H1 (cell line): Measurements from ENCODE around the gene SRRM5. TPM values are rescaled to one million over a fixed set of nuclear protein-coding genes. Genes with fewer than 3 reads are reported as not detected.

Experiments used
- CTCF ChIA-PET: fragments of 300-600 bp; sonication (Branson Sonifier 250); formaldehyde crosslinking; loops from one replicate; lab custom pipeline; 2021; ENCODE audit not compliant: partially characterized antibody; lab: Charles Lee
- POLR2A ChIA-PET: fragments of 300-600 bp; sonication (Branson Sonifier 250); formaldehyde crosslinking; loops from one replicate; lab custom pipeline; 2021; ENCODE audit warnings: inconsistent platforms; ENCODE audit not compliant: partially characterized antibody; lab: Charles Lee
- DNase-seq, 2 experiments: peaks; one replicate each; pipeline versions ENCODE4 v3.0.0 to v3.0.0-alpha.2; 2010 to 2022; ENCODE audit warnings: low spot score in 2 of 2, low read depth in 1 of 2, mixed read lengths in 1 of 2
- FAIRE-seq: peaks from 2 replicates; lab custom pipeline; 2011; peaks lifted over from hg19 to GRCh38; lab: Jason Lieb, UNC
- H2AFZ ChIP-seq: 2 replicates; pipeline ENCODE4 v1.8.1; 2012; ENCODE audit warnings: low read length, inconsistent platforms
- H2AK5ac ChIP-seq: 2 replicates; pipeline ENCODE4 v1.6.1; 2013; ENCODE audit warnings: low read depth, low read length
- H2BK120ac ChIP-seq: replicated peaks from 2 replicates; pipeline ENCODE3; 2013; ENCODE audit warnings: low read depth, low read length, inconsistent platforms
- H2BK12ac ChIP-seq: 2 replicates; pipeline ENCODE4 v1.6.1; 2013; ENCODE audit warnings: low read depth, low read length
- H2BK15ac ChIP-seq: 2 replicates; pipeline ENCODE4 v1.6.1; 2013; ENCODE audit warnings: low read length
- H2BK20ac ChIP-seq: 2 replicates; pipeline ENCODE4 v1.6.1; 2013; ENCODE audit warnings: low read length
- H2BK5ac ChIP-seq: 2 replicates; pipeline ENCODE4 v1.6.1; 2013; ENCODE audit warnings: low read depth, low read length
- H3K14ac ChIP-seq: 2 replicates; pipeline ENCODE4 v1.6.1; 2013; ENCODE audit warnings: inconsistent platforms; ENCODE audit not compliant: insufficient read length
- H3K18ac ChIP-seq: 2 replicates; pipeline ENCODE4 v1.6.1; 2013; ENCODE audit warnings: low read length; ENCODE audit errors: extremely low read depth
- H3K23ac ChIP-seq: 2 replicates; pipeline ENCODE4 v1.6.1; 2013; ENCODE audit warnings: inconsistent platforms; ENCODE audit not compliant: insufficient read length
- H3K23me2 ChIP-seq: 2 replicates; pipeline ENCODE4 v1.6.1; 2013; ENCODE audit warnings: low read depth, low read length
- H3K27ac ChIP-seq: 2 replicates; pipeline ENCODE4 v1.6.1; 2011; ENCODE audit warnings: low read depth, low read length, inconsistent platforms
- H3K27me3 ChIP-seq, 4 experiments: replicated peaks in 1 of 4; 1 replicate in 1 of 4; 2 replicates in 3 of 4; pipeline versions ENCODE4 v1.6.1 to v1.8.1; 2011 to 2013; ENCODE audit warnings: low read length in 3 of 4, mild to moderate bottlenecking in 3 of 4, inconsistent platforms in 2 of 4, mixed read lengths in 2 of 4, moderate library complexity in 1 of 4; ENCODE audit not compliant: control insufficient read depth in 3 of 4, insufficient read depth in 3 of 4; ENCODE audit errors: extremely low read depth in 1 of 4
- H3K36me3 ChIP-seq, 4 experiments: 2 replicates each; pipeline versions ENCODE4 v1.6.1 to v1.8.1; 2011 to 2013; ENCODE audit warnings: mild to moderate bottlenecking in 4 of 4, low read length in 3 of 4, moderate library complexity in 2 of 4, control low read depth in 1 of 4, inconsistent platforms in 1 of 4; ENCODE audit not compliant: insufficient read depth in 4 of 4, control insufficient read depth in 2 of 4
- H3K4ac ChIP-seq: replicated peaks from 2 replicates; pipeline ENCODE3; 2013; ENCODE audit warnings: low read length, low read depth, mixed read lengths, inconsistent platforms; ENCODE audit not compliant: insufficient read length
- H3K4me1 ChIP-seq, 4 experiments: replicated peaks in 1 of 4; 1 replicate in 1 of 4; 2 replicates in 3 of 4; pipeline versions ENCODE4 v1.6.1 to v1.8.1; 2011 to 2013; ENCODE audit warnings: low read length in 3 of 4, inconsistent platforms in 2 of 4, mixed read lengths in 1 of 4; ENCODE audit not compliant: insufficient read depth in 4 of 4, control insufficient read depth in 3 of 4
- H3K4me2 ChIP-seq, 2 experiments: 2 replicates each; pipeline versions ENCODE4 v1.6.1 to v1.8.1; 2011 to 2013; ENCODE audit warnings: low read depth in 2 of 2, low read length in 2 of 2, control low read depth in 1 of 2, inconsistent platforms in 1 of 2, mild to moderate bottlenecking in 1 of 2; ENCODE audit not compliant: insufficient read depth in 1 of 2
- H3K4me3 ChIP-seq, 4 experiments: fragments of 200-600, 300-600 bp in 1 of 4; sonication (generic), shearing (Covaris generic), sonication (Bioruptor Twin) in 1 of 4; 2 replicates each; pipeline versions ENCODE4 v1.5.1 to v1.8.1; 2011 to 2016; ENCODE audit warnings: low read length in 4 of 4, low read depth in 3 of 4, control low read depth in 2 of 4, inconsistent platforms in 2 of 4, mild to moderate bottlenecking in 2 of 4, mixed read lengths in 1 of 4, moderate library complexity in 1 of 4; ENCODE audit not compliant: insufficient read depth in 2 of 4; ENCODE audit errors: extremely low read depth in 1 of 4
- H3K56ac ChIP-seq: replicated peaks from 2 replicates; pipeline ENCODE3; 2013; ENCODE audit warnings: low read depth, mild to moderate bottlenecking, mixed read lengths, low read length, inconsistent platforms; ENCODE audit not compliant: insufficient read length
- H3K79me1 ChIP-seq: 2 replicates; pipeline ENCODE4 v1.6.1; 2013; ENCODE audit warnings: low read depth, low read length, control low read depth
- H3K79me2 ChIP-seq, 2 experiments: 2 replicates each; pipeline versions ENCODE4 v1.6.1 to v1.8.1; 2012 to 2013; ENCODE audit warnings: low read length in 2 of 2, mild to moderate bottlenecking in 2 of 2, inconsistent platforms in 1 of 2; ENCODE audit not compliant: insufficient read depth in 2 of 2, control insufficient read depth in 1 of 2
- H3K9ac ChIP-seq, 4 experiments: replicated peaks in 1 of 4; 1 replicate in 1 of 4; 2 replicates in 3 of 4; pipeline versions ENCODE4 v1.6.1 to v1.8.1; 2011 to 2013; ENCODE audit warnings: low read depth in 3 of 4, low read length in 3 of 4, control low read depth in 2 of 4, mild to moderate bottlenecking in 2 of 4, moderate library complexity in 2 of 4, inconsistent platforms in 1 of 4; ENCODE audit errors: extremely low read depth in 1 of 4
- H3K9me3 ChIP-seq, 2 experiments: 2 replicates each; pipeline versions ENCODE4 v1.6.1 to v1.8.1; 2012 to 2013; ENCODE audit warnings: mild to moderate bottlenecking in 2 of 2, moderate library complexity in 2 of 2, control low read depth in 1 of 2, inconsistent platforms in 1 of 2, low read depth in 1 of 2, low read length in 1 of 2, mixed read lengths in 1 of 2; ENCODE audit not compliant: insufficient read depth in 2 of 2
- H4K20me1 ChIP-seq, 2 experiments: replicated peaks in 1 of 2; 2 replicates each; pipeline versions ENCODE3 to v1.8.1; 2011 to 2013; ENCODE audit warnings: inconsistent platforms in 2 of 2, low read length in 2 of 2, mild to moderate bottlenecking in 1 of 2; ENCODE audit not compliant: insufficient read depth in 2 of 2, control insufficient read depth in 1 of 2
- H4K5ac ChIP-seq: 2 replicates; pipeline ENCODE4 v1.6.1; 2013; ENCODE audit warnings: low read length, low read depth, mixed read lengths, inconsistent platforms; ENCODE audit not compliant: insufficient read length
- H4K8ac ChIP-seq: 2 replicates; pipeline ENCODE4 v1.8.0; 2013; ENCODE audit warnings: mild to moderate bottlenecking, moderate library complexity, low read length, inconsistent platforms; ENCODE audit not compliant: insufficient read depth; ENCODE audit errors: extremely low read depth
- H4K91ac ChIP-seq: replicated peaks from 2 replicates; pipeline ENCODE3; 2013; ENCODE audit warnings: low read length, mixed read lengths, inconsistent platforms; ENCODE audit not compliant: insufficient read length
- BACH1 ChIP-seq: IDR thresholded peaks from 2 replicates; pipeline ENCODE4 v1.6.1; 2012; ENCODE audit warnings: low read length, improper control_type of control experiment
- CBX5 ChIP-seq: fragments of 300-800, 300-1000 bp; sonication (generic); IDR thresholded peaks from 2 replicates; pipeline ENCODE4 v1.7.1; 2016; ENCODE audit warnings: antibody characterized with exemption, low read length, low read depth
- CBX8 ChIP-seq: fragments of 300-800, 300-1000 bp; sonication (generic); IDR thresholded peaks from 2 replicates; pipeline ENCODE4 v1.7.1; 2016; ENCODE audit warnings: low read depth, low read length, borderline replicate concordance
- CHD1 ChIP-seq: IDR thresholded peaks from 2 replicates; pipeline ENCODE4 v1.6.1; 2012; ENCODE audit warnings: low read depth, low read length, improper control_type of control experiment
- E2F6 ChIP-seq: IDR thresholded peaks from 2 replicates; pipeline ENCODE4 v1.6.1; 2012; ENCODE audit warnings: inconsistent platforms
- EZH2 ChIP-seq: fragments of 200-600 bp; sonication (generic); IDR thresholded peaks from 2 replicates; pipeline ENCODE4 v1.7.1; 2012; ENCODE audit warnings: low read depth, mild to moderate bottlenecking, moderate library complexity, low read length, inconsistent platforms; ENCODE audit not compliant: severe bottlenecking
- FOSL1 ChIP-seq: IDR thresholded peaks from 2 replicates; pipeline ENCODE4 v1.6.1; 2011; ENCODE audit warnings: mild to moderate bottlenecking, low read depth, low read length, moderate library complexity; ENCODE audit not compliant: insufficient read depth
- HDAC2 ChIP-seq, 2 experiments: fragments of 300-600 bp in 1 of 2; sonication (generic) in 1 of 2; IDR thresholded peaks; 2 replicates each; pipeline ENCODE4 v1.6.1; 2011 to 2012; ENCODE audit warnings: low read depth in 2 of 2, low read length in 2 of 2, mild to moderate bottlenecking in 2 of 2, moderate library complexity in 2 of 2, borderline replicate concordance in 1 of 2, inconsistent platforms in 1 of 2
- MAX ChIP-seq: IDR thresholded peaks from 2 replicates; pipeline ENCODE4 v1.6.1; 2012; ENCODE audit warnings: inconsistent platforms
- NANOG ChIP-seq: IDR thresholded peaks from 2 replicates; pipeline ENCODE4 v1.6.1; 2011; ENCODE audit warnings: low read length, low read depth, mild to moderate bottlenecking, inconsistent platforms; ENCODE audit not compliant: insufficient read depth, poor library complexity, severe bottlenecking
- TBP ChIP-seq: IDR thresholded peaks from 2 replicates; pipeline ENCODE4 v1.6.1; 2011; ENCODE audit warnings: low read depth, low read length, improper control_type of control experiment
- ZNF274 ChIP-seq: IDR thresholded peaks from 2 replicates; pipeline ENCODE4 v1.7.0; 2012; ENCODE audit warnings: low read length, borderline replicate concordance; ENCODE audit errors: extremely low read depth
- WGBS, 2 experiments: shearing (Covaris generic) in 1 of 2; methylation state at CpG; one replicate each; pipeline versions ENCODE4 v1.1.6 to v1.1.7; 2013 to 2015; ENCODE audit warnings: low lambda C conversion rate in 2 of 2, mixed read lengths in 2 of 2, inconsistent platforms in 1 of 2, low coverage in 1 of 2, missing lambda C conversion rate in 1 of 2; ENCODE audit not compliant: insufficient replicate concordance in 2 of 2, insufficient coverage in 1 of 2, insufficient read length in 1 of 2; ENCODE audit errors: extremely low coverage in 1 of 2, missing lambda C conversion rate in 1 of 2; 5-methylcytosine and 5-hydroxymethylcytosine counted together
- polyA plus RNA-seq, 7 experiments: library from polyadenylated mRNA; depleted of rRNA in 3 of 7; stranded (reverse) in 5 of 7; unstranded in 2 of 7; fragments of >200 nt in 5 of 7; fragments of 200-250 nt in 2 of 7; gene quantifications; 1 replicate in 5 of 7; 2 replicates in 1 of 7; 4 replicates in 1 of 7; pipeline versions ENCODE4 v1.2.1 to v1.2.3, GENCODE V29; 2011 to 2013; ENCODE audit warnings: missing spikeins in 2 of 7, mixed read lengths in 2 of 7
- total RNA-seq: library from RNA; stranded (reverse); fragmentation: NEBNext Ultra II Directional; extraction: Animal tissue kit (Norgen Biotek cat#: 25700); gene quantifications from 2 replicates; pipeline ENCODE4 v1.2.1, GENCODE V29; 2021

The SRRM5 gene
- total and polyA plus RNA-seq, 2 of the 8 experiments (the other 6 are each of a cell fraction or from before 2014, with no cell fraction given): 0.06 to 0.11 TPM

- Histone ChIP-seq H2BK20ac (no peak overlapping the region), H2AK5ac (no peak overlapping the region), H3K23me2 (no peaks in the 10 kb centered on the region), H3K4me2 (no peak overlapping the region), H3K79me1 (no peaks in the 10 kb centered on the region; the same call in 1 of the 2 replicates), H4K20me1 (peaks cover 0 to 8% of the 10 kb centered on the region in 2 experiments), H3K4me3 (no peak overlapping the region), H2AFZ (no peak overlapping the region), H3K79me2 (no peaks in the 10 kb centered on the region), H3K27ac (no peak overlapping the region), H3K4me1 (no peaks in the 10 kb centered on the region), H4K8ac (no peak overlapping the region), H3K9ac (no peak overlapping the region), H3K18ac (no peak overlapping the region), H3K9me3 (no peaks in the 10 kb centered on the region), H2BK12ac (no peak overlapping the region), H3K36me3 (peaks cover 0 to 8% (median 0%) of the 10 kb centered on the region in 4 experiments; a peak in 2 of 8 replicates), H3K14ac (no peak overlapping the region), H3K27me3 (no peaks in the 10 kb centered on the region), H3K56ac (no peak overlapping the region), H2BK15ac (no peak overlapping the region), H2BK120ac (no peak overlapping the region), H4K91ac (no peak overlapping the region), H3K23ac (no peak overlapping the region), H4K5ac (no peak overlapping the region), H3K4ac (no peak overlapping the region), H2BK5ac (no peak overlapping the region)
- no peak for DNase-seq
- WGBS, 2 experiments: 95% methylated on average over 14 of the region's 14 CpGs; no CpG with 5 or more reads in 1 of the 2 experiments
- no peak for FAIRE-seq
- ChIA-PET POLR2A (no interaction called here), CTCF (interaction anchor here (2.9 to 9.3 kb wide), 2 partner anchors 8 to 31 kb away, joined by 16 to 82 read pairs; no protein-coding TSS in a partner anchor)
- TF ChIP-seq TBP (no peak), CBX5 (no peak), EZH2 (no peak), FOSL1 (no peak), MAX (no peak), E2F6 (no peak), NANOG (no peak), CHD1 (no peak), ZNF274 (no peak), CBX8 (no peak), BACH1 (no peak), HDAC2 (IDR thresholded peaks at IDR 0.05; ENCODE audit: borderline replicate concordance in 1 of 2, low read depth in 2 of 2, low read length in 2 of 2) (no peak)
These were observed 49.1 kb upstream of the SRRM5 start for GRCh38 chr19:43562698-43563241.
